ENCODE data around the gene SPRY1.
A peak's percentile ranks its signal among the peaks of the same experiment; 100 is the strongest.

The SPRY1 gene

GRCh38 chr4:123396307-123397143 lies at the start of gene SPRY1:
Gene SPRY1 (plus strand): TSS chr4:123396795. CDS start chr4:123401592, 4,797 bp downstream.
- peak; percentile 46 to 69 for DNase-seq

GRCh38 chr4:123346951-123347350 lies 49.6 kb upstream of the SPRY1 start:
- DNase-seq, result no peak

- DNase-seq, result no peak
These were observed 47.6 kb upstream of the SPRY1 start for GRCh38 chr4:123348946-123349345.

- DNase-seq, result no peak
These were observed 47.0 kb upstream of the SPRY1 start for GRCh38 chr4:123349421-123350190.

GRCh38 chr4:123350191-123350544 lies 46.4 kb upstream of the SPRY1 start:
- no peak for DNase-seq

- no peak for DNase-seq
These were observed 45.9 kb upstream of the SPRY1 start for GRCh38 chr4:123350726-123351125.

- DNase-seq, result no peak
These were observed 44.9 kb upstream of the SPRY1 start for GRCh38 chr4:123351713-123352112.

- DNase-seq, result no peak
These were observed 44.2 kb upstream of the SPRY1 start for GRCh38 chr4:123352240-123352945.

- DNase-seq, result no peak
These were observed 43.6 kb upstream of the SPRY1 start for GRCh38 chr4:123352966-123353365.

- no peak for DNase-seq
These were observed 42.9 kb upstream of the SPRY1 start for GRCh38 chr4:123353656-123354055.

GRCh38 chr4:123354701-123355100 lies 41.9 kb upstream of the SPRY1 start:
- no peak for DNase-seq

GRCh38 chr4:123356921-123357320 lies 39.7 kb upstream of the SPRY1 start:
- no peak for DNase-seq

- DNase-seq, result no peak
These were observed 36.9 kb upstream of the SPRY1 start for GRCh38 chr4:123359449-123360315.

GRCh38 chr4:123361195-123361861 lies 35.3 kb upstream of the SPRY1 start:
- peak in 1 of 2 experiments; percentile 8 for DNase-seq

GRCh38 chr4:123362103-123362502 lies 34.5 kb upstream of the SPRY1 start:
- DNase-seq, result no peak

GRCh38 chr4:123363729-123364128 lies 32.9 kb upstream of the SPRY1 start:
- DNase-seq, result no peak

- DNase-seq, result no peak
These were observed 31.7 kb upstream of the SPRY1 start for GRCh38 chr4:123364906-123365305.

GRCh38 chr4:123365412-123365811 lies 31.2 kb upstream of the SPRY1 start:
- no peak for DNase-seq

- DNase-seq, result no peak
These were observed 30.3 kb upstream of the SPRY1 start for GRCh38 chr4:123366144-123366748.

- DNase-seq, result no peak
These were observed 17.8 kb upstream of the SPRY1 start for GRCh38 chr4:123378794-123379193.

GRCh38 chr4:123379392-123379791 lies 17.2 kb upstream of the SPRY1 start:
- DNase-seq, result no peak
